NT2/D1 (cell line): ENCODE data around the gene MRPL22.

Experiments used
- DNase-seq: peaks from one replicate; pipeline ENCODE4 v3.0.0-alpha.2; 2011; ENCODE audit warnings: low read depth, low spot score
- H3K27me3 ChIP-seq: 2 replicates; pipeline ENCODE4 v1.6.0; 2011; ENCODE audit warnings: mild to moderate bottlenecking; ENCODE audit not compliant: insufficient read length, insufficient read depth
- H3K36me3 ChIP-seq: 2 replicates; pipeline ENCODE4 v1.6.1; 2011; ENCODE audit warnings: mild to moderate bottlenecking, low read length, mixed read lengths; ENCODE audit not compliant: insufficient read depth, insufficient read length
- H3K4me1 ChIP-seq: 2 replicates; pipeline ENCODE4 v1.5.1; 2011; ENCODE audit not compliant: insufficient read depth, insufficient read length
- H3K4me3 ChIP-seq: 2 replicates; pipeline ENCODE4 v1.5.1; 2011; ENCODE audit warnings: low read depth; ENCODE audit not compliant: insufficient read length
- H3K9ac ChIP-seq: 2 replicates; pipeline ENCODE4 v1.6.0; 2011; ENCODE audit warnings: low read depth; ENCODE audit not compliant: insufficient read length
- H3K9me3 ChIP-seq: 2 replicates; pipeline ENCODE4 v1.5.1; 2011; ENCODE audit warnings: mild to moderate bottlenecking, low read length; ENCODE audit not compliant: insufficient read depth
- SUZ12 ChIP-seq: IDR thresholded peaks from 2 replicates; pipeline ENCODE4 v1.6.1; 2011; ENCODE audit not compliant: insufficient read length, insufficient read depth; ENCODE audit errors: extremely low read depth
- YY1 ChIP-seq: IDR thresholded peaks from 2 replicates; pipeline ENCODE4 v1.6.1; 2011; ENCODE audit not compliant: insufficient read length, insufficient read depth
- ZNF274 ChIP-seq: IDR thresholded peaks from 2 replicates; pipeline ENCODE4 v1.6.1; 2011; ENCODE audit warnings: mild to moderate bottlenecking, low read depth, low read length

The MRPL22 gene

DNA sequence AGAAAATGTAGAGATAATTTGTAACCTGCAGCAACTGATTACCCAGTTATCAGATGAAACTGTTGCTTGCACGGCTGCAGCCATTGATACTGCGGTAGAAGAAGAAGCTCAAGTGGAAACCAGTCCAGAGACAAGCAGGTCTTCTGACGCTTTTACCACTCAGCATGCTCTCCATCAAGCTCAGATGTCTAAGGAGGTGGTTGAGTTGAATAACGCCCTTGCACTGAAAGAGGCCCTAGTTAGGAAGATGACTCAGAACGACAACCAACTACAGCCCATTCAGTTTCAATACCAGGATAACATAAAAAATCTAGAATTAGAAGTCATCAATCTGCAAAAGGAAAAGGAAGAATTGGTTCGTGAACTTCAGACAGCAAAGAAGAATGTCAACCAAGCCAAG is 74.4 kb downstream of the MRPL22 start:
- H3K9ac ChIP-seq, result no peak overlapping the region
- TF ChIP-seq YY1, result no peak
- no peaks in the 10 kb centered on the region for H3K4me1 ChIP-seq
- H3K27me3 ChIP-seq, result no peaks in the 10 kb centered on the region
- DNase-seq, result no peak
- H3K36me3 ChIP-seq, result no peaks in the 10 kb centered on the region
- H3K9me3 ChIP-seq, result peaks cover 6% of the 10 kb centered on the region; the same call in 1 of the 2 replicates
- no peak overlapping the region for H3K4me3 ChIP-seq

DNA sequence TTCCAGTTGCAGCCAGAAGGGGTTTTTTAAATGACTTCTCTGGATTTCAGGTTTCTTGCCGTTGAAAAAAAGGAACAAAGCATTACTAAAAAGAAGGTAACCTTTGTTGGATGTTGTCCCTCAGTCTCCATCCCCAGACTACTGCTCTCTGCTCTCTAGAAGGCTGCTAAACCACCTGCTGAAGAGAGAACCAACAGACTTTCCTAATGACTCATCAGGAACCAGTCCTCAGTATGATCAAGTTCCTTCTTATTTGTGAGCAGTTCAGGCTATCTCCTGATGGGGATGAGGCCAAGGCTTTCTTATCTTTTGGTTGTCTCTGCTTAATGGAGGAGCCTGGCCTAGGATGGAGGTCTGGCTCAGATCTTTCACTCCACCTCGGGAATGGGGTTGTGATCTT is 76.7 kb downstream of the MRPL22 start:
- TF ChIP-seq SUZ12 (no peak), ZNF274 (no peak), YY1 (no peak)
- H3K36me3 ChIP-seq, result no peaks in the 10 kb centered on the region
- no peak overlapping the region for H3K4me3 ChIP-seq
- no peak for DNase-seq
- H3K9me3 ChIP-seq, result peaks cover 6% of the 10 kb centered on the region; the same call in 1 of the 2 replicates
- H3K9ac ChIP-seq, result no peak overlapping the region
- H3K27me3 ChIP-seq, result no peaks in the 10 kb centered on the region
- H3K4me1 ChIP-seq, result no peaks in the 10 kb centered on the region
